Dedifferentiated amniotic fluid mesenchymal stem cell (primary cell): ENCODE results near the gene GSE1.

Source experiments
- DNase-seq: peaks from one replicate; pipeline ENCODE4 v3.0.0-alpha.2; 2016; ENCODE audit errors: extremely low spot score

GSE1 gene

GRCh38 chr16:85719605-85720301 lies 106.6 kb downstream of the GSE1 start:
- no peak for DNase-seq

- DNase-seq, result no peak
Measured at GRCh38 chr16:85720302-85720637, 107.1 kb downstream of the GSE1 start.

GRCh38 chr16:85722128-85722893 lies 109.2 kb downstream of the GSE1 start:
- DNase-seq, result no peak

GRCh38 chr16:85724126-85724879 lies 111.2 kb downstream of the GSE1 start:
- DNase-seq, result no peak

- DNase-seq, result no peak
Measured at GRCh38 chr16:85724936-85725335, 111.8 kb downstream of the GSE1 start.
